ENCODE data around the gene TNS3.

- TF ChIP-seq, protein P1, sequence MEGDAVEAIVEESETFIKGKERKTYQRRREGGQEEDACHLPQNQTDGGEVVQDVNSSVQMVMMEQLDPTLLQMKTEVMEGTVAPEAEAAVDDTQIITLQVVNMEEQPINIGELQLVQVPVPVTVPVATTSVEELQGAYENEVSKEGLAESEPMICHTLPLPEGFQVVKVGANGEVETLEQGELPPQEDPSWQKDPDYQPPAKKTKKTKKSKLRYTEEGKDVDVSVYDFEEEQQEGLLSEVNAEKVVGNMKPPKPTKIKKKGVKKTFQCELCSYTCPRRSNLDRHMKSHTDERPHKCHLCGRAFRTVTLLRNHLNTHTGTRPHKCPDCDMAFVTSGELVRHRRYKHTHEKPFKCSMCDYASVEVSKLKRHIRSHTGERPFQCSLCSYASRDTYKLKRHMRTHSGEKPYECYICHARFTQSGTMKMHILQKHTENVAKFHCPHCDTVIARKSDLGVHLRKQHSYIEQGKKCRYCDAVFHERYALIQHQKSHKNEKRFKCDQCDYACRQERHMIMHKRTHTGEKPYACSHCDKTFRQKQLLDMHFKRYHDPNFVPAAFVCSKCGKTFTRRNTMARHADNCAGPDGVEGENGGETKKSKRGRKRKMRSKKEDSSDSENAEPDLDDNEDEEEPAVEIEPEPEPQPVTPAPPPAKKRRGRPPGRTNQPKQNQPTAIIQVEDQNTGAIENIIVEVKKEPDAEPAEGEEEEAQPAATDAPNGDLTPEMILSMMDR (IDR thresholded peaks at IDR 0.05 in 2 of 3, conservative IDR thresholded peaks at IDR 0.05 in 1 of 3; ENCODE audit: insufficient read depth in 2 of 3, low read depth in 1 of 3, low read length in 3 of 3): no peak
- TF ChIP-seq, protein P2, sequence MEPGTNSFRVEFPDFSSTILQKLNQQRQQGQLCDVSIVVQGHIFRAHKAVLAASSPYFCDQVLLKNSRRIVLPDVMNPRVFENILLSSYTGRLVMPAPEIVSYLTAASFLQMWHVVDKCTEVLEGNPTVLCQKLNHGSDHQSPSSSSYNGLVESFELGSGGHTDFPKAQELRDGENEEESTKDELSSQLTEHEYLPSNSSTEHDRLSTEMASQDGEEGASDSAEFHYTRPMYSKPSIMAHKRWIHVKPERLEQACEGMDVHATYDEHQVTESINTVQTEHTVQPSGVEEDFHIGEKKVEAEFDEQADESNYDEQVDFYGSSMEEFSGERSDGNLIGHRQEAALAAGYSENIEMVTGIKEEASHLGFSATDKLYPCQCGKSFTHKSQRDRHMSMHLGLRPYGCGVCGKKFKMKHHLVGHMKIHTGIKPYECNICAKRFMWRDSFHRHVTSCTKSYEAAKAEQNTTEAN (CRISPR knock-in tag; IDR thresholded peaks at IDR 0.05): no peak
- no peak for TF ChIP-seq SIX5 (IDR thresholded peaks at IDR 0.05; ENCODE audit: borderline replicate concordance in 1 of 2, insufficient read depth in 1 of 2, low read depth in 1 of 2, low read length in 2 of 2)
- no peak for TF ChIP-seq HCFC1 (IDR thresholded peaks at IDR 0.05; ENCODE audit: low read depth, low read length)
- TF ChIP-seq RFX5 (IDR thresholded peaks at IDR 0.05; ENCODE audit: low read depth, low read length): no peak
- no peak for TF ChIP-seq ZBTB26 (CRISPR knock-in tag; IDR thresholded peaks at IDR 0.05)
- no peak for TF ChIP-seq JUND (IDR thresholded peaks at IDR 0.05; ENCODE audit: borderline replicate concordance, low read depth, low read length)
- TF ChIP-seq JUND (tag; IDR thresholded peaks at IDR 0.05; ENCODE audit: borderline replicate concordance, low read depth, low read length): no peak
- no peak for TF ChIP-seq FOXA3 (CRISPR knock-in tag; conservative IDR thresholded peaks at IDR 0.05 in 1 of 2, IDR thresholded peaks at IDR 0.05 in 1 of 2)
- no peak for TF ChIP-seq GABPA (tag; conservative IDR thresholded peaks at IDR 0.05; ENCODE audit: low read depth)
- TF ChIP-seq ZKSCAN1 (IDR thresholded peaks at IDR 0.05; ENCODE audit: low read depth, low read length): no peak
- TF ChIP-seq ZNF785 (CRISPR knock-in tag; IDR thresholded peaks at IDR 0.05): no peak
These were observed 42.8 kb upstream of the TNS3 start for GRCh38 chr7:47624689-47625088.
